Natural killer cell (primary cell): ENCODE results near the gene GRIA3. TPM values are rescaled to one million over a fixed set of nuclear protein-coding genes. Genes with fewer than 3 reads are reported as not detected.

ENCODE experiments used
- ATAC-seq, 3 donors: fragments of 150-1000 bp in 2 of 3; fragments of 200-7000 bp in 1 of 3; cut with Tn5 transposase; 1 replicate in 1 of 3; 2 replicates in 2 of 3; pipeline ENCODE4 v1.10.0; 2021; ENCODE audit warnings: mild to moderate bottlenecking in 2 of 3, moderate library complexity in 2 of 3
- DNase-seq, 2 donors: peaks; one replicate each; pipeline versions ENCODE4 v3.0.0 to v3.0.0-alpha.2; 2013 to 2021; ENCODE audit warnings: mixed read lengths in 1 of 2
- H3K27ac ChIP-seq: one replicate; pipeline ENCODE4 v1.5.1; 2013; ENCODE audit warnings: mild to moderate bottlenecking, low read length
- H3K27me3 ChIP-seq: one replicate; pipeline ENCODE4 v1.6.1; 2013; ENCODE audit warnings: low read length; ENCODE audit not compliant: control insufficient read depth, insufficient read depth
- H3K36me3 ChIP-seq: one replicate; pipeline ENCODE4 v1.6.1; 2013; ENCODE audit warnings: low read length; ENCODE audit not compliant: control insufficient read depth, insufficient read depth
- H3K4me1 ChIP-seq: one replicate; pipeline ENCODE4 v1.6.1; 2013; ENCODE audit warnings: low read length; ENCODE audit not compliant: control insufficient read depth, insufficient read depth
- H3K4me3 ChIP-seq: one replicate; pipeline ENCODE4 v1.5.1; 2013; ENCODE audit warnings: low read length
- H3K9me3 ChIP-seq: one replicate; pipeline ENCODE4 v1.6.1; 2013; ENCODE audit warnings: low read length; ENCODE audit not compliant: control insufficient read depth, insufficient read depth
- H3K27ac Mint-ChIP-seq, 2 donors: one replicate each; pipeline ENCODE4 v1.8.0; 2022; ENCODE audit warnings: mild to moderate bottlenecking in 2 of 2, mixed read lengths in 2 of 2, moderate library complexity in 1 of 2
- H3K27me3 Mint-ChIP-seq, 2 donors: one replicate each; pipeline ENCODE4 v1.8.0; 2022; ENCODE audit warnings: low read depth in 2 of 2, mixed read lengths in 2 of 2
- H3K36me3 Mint-ChIP-seq: one replicate; pipeline ENCODE4 v1.8.0; 2022; ENCODE audit warnings: mixed read lengths
- H3K4me1 Mint-ChIP-seq, 2 donors: one replicate each; pipeline ENCODE4 v1.8.0; 2022; ENCODE audit warnings: mixed read lengths in 2 of 2
- H3K4me3 Mint-ChIP-seq: one replicate; pipeline ENCODE4 v1.8.0; 2022; ENCODE audit warnings: mild to moderate bottlenecking, moderate library complexity, mixed read lengths
- H3K9me3 Mint-ChIP-seq, 2 donors: one replicate each; pipeline ENCODE4 v1.8.0; 2022; ENCODE audit warnings: mixed read lengths in 2 of 2
- CTCF ChIP-seq: fragments of 200-600 bp; IDR thresholded peaks from one replicate; pipeline ENCODE4 v1.8.0; 2022; ENCODE audit warnings: antibody characterized with exemption
- WGBS: methylation state at CpG from one replicate; pipeline ENCODE4 v1.1.7; 2013; ENCODE audit warnings: missing lambda C conversion rate; ENCODE audit not compliant: insufficient coverage; 5-methylcytosine and 5-hydroxymethylcytosine counted together
- intact Hi-C: fragments of 100-400 bp; cut with micrococcal nuclease; formaldehyde crosslinking; loops from one replicate; pipeline ENCODE4 v1.14.2; 2022
- total RNA-seq, 4 donors: library from RNA; stranded (reverse); fragments of 120-200 nt in 1 of 4; gene quantifications; one replicate each; pipeline versions ENCODE4 v1.2.3 to v1.2.4, GENCODE V29; 2013 to 2022

GRIA3 gene
- total RNA-seq, 3 donors from 2014 or later (not counting 1 experiment from before 2014, with no cell fraction given) = not detected

GRCh38 chrX:123217077-123217476 is 33.0 kb downstream of the GRIA3 start:
- Histone ChIP-seq H3K27ac (no peak overlapping the region), H3K9me3 (no peaks in the 10 kb centered on the region), H3K4me3 (no peak overlapping the region), H3K27me3 (no peaks in the 10 kb centered on the region), H3K4me1 (no peaks in the 10 kb centered on the region), H3K36me3 (no peaks in the 10 kb centered on the region)
- no peak for ATAC-seq
- Mint-ChIP-seq H3K27me3 (no peaks in the 10 kb centered on the region), H3K36me3 (no peaks in the 10 kb centered on the region), H3K4me1 (no peaks in the 10 kb centered on the region), H3K27ac (no peak overlapping the region), H3K9me3 (no peaks in the 10 kb centered on the region), H3K4me3 (no peak overlapping the region)
- intact Hi-C loops = no loop called here
- no peak for DNase-seq
- WGBS = 89% methylated on average over 2 of the region's 2 CpGs
- no peak for TF ChIP-seq CTCF

- Histone ChIP-seq H3K27ac (no peak overlapping the region), H3K4me1 (no peaks in the 10 kb centered on the region), H3K9me3 (no peaks in the 10 kb centered on the region), H3K27me3 (no peaks in the 10 kb centered on the region), H3K4me3 (no peak overlapping the region), H3K36me3 (no peaks in the 10 kb centered on the region)
- 67% methylated on average over 1 of the region's 2 CpGs for WGBS
- ATAC-seq = no peak
- no peaks in the 10 kb centered on the region for H3K36me3 Mint-ChIP-seq
- H3K27ac Mint-ChIP-seq = no peak overlapping the region
- no peaks in the 10 kb centered on the region for H3K27me3 Mint-ChIP-seq
- intact Hi-C loops = no loop called here
- no peak for DNase-seq
- no peaks in the 10 kb centered on the region for H3K4me1 Mint-ChIP-seq
- H3K9me3 Mint-ChIP-seq = no peaks in the 10 kb centered on the region
- H3K4me3 Mint-ChIP-seq = no peak overlapping the region
- TF ChIP-seq CTCF = no peak
Measured at GRCh38 chrX:123217728-123218127, 33.6 kb downstream of the GRIA3 start.

- no peaks in the 10 kb centered on the region for H3K36me3 ChIP-seq
- 78% methylated on average over 3 of the region's 3 CpGs for WGBS
- no peaks in the 10 kb centered on the region for H3K9me3 ChIP-seq
- no peaks in the 10 kb centered on the region for H3K4me1 ChIP-seq
- no peak overlapping the region for H3K4me3 ChIP-seq
- Mint-ChIP-seq H3K4me3 (no peak overlapping the region), H3K36me3 (no peaks in the 10 kb centered on the region), H3K9me3 (no peaks in the 10 kb centered on the region), H3K4me1 (no peaks in the 10 kb centered on the region), H3K27me3 (no peaks in the 10 kb centered on the region), H3K27ac (no peak overlapping the region)
- no peak overlapping the region for H3K27ac ChIP-seq
- DNase-seq = no peak
- no peaks in the 10 kb centered on the region for H3K27me3 ChIP-seq
- intact Hi-C loops = no loop called here
- TF ChIP-seq CTCF = no peak
- ATAC-seq = no peak
Measured at GRCh38 chrX:123219916-123220315, 35.8 kb downstream of the GRIA3 start.

- H3K36me3 ChIP-seq = no peaks in the 10 kb centered on the region
- Mint-ChIP-seq H3K27me3 (no peaks in the 10 kb centered on the region), H3K4me1 (no peaks in the 10 kb centered on the region), H3K36me3 (no peaks in the 10 kb centered on the region), H3K27ac (no peak overlapping the region), H3K9me3 (no peaks in the 10 kb centered on the region), H3K4me3 (no peak overlapping the region)
- DNase-seq (no peak), ATAC-seq (no peak)
- no peaks in the 10 kb centered on the region for H3K9me3 ChIP-seq
- no peaks in the 10 kb centered on the region for H3K4me1 ChIP-seq
- no peak for TF ChIP-seq CTCF
- no peak overlapping the region for H3K27ac ChIP-seq
- H3K4me3 ChIP-seq = no peak overlapping the region
- no peaks in the 10 kb centered on the region for H3K27me3 ChIP-seq
- intact Hi-C loops = no loop called here
- 87% methylated on average over 4 of the region's 5 CpGs for WGBS
Measured at GRCh38 chrX:123222920-123223319, 38.8 kb downstream of the GRIA3 start.
